ENCODE measurements around the gene GPLD1. TPM values are rescaled to one million over a fixed set of nuclear protein-coding genes. Genes with fewer than 3 reads are reported as not detected.
"Not testable (repeated sequence)": the region's sequence is repeated elsewhere in the genome, so short reads cannot be mapped to it uniquely, and the experiment has no call there.

GPLD1 gene
- total RNA-seq, 4 donors from 2014 or later, result 2.7 to 3.6 (median 3.0) TPM

GRCh38 chr6:24520929-24521546, 31.7 kb upstream of the GPLD1 start:
- Histone ChIP-seq H3K27ac (no peak overlapping the region), H3K36me3 (peaks cover 0 to 61% (median 0%) of the 10 kb centered on the region in 3 donors), H3K9me3 (no peaks in the 10 kb centered on the region), H3K4me3 (no peak overlapping the region), H3K4me1 (no peaks in the 10 kb centered on the region), H3K27me3 (no peaks in the 10 kb centered on the region)
- DNase-seq (ENCODE audit: low spot score in 2 of 2), result no peak
- WGBS, 2 donors, result 32 to 35% methylated on average over 6 of the region's 6 CpGs
- no peak for TF ChIP-seq POLR2A (IDR thresholded peaks at IDR 0.05)
- peak; percentile 15 to 54 (median 46) for TF ChIP-seq CTCF (IDR thresholded peaks at IDR 0.05)

- 88% methylated on average over 4 of the region's 4 CpGs for WGBS, 2 donors
- Histone ChIP-seq H3K36me3 (peaks cover 0 to 70% (median 0%) of the 10 kb centered on the region in 3 donors), H3K9me3 (no peaks in the 10 kb centered on the region), H3K27ac (peak overlapping the region in 1 of 4 donors; percentile 41), H3K27me3 (no peaks in the 10 kb centered on the region), H3K4me1 (no peaks in the 10 kb centered on the region), H3K4me3 (no peak overlapping the region)
- DNase-seq (ENCODE audit: low spot score in 2 of 2), result no peak
- TF ChIP-seq CTCF (IDR thresholded peaks at IDR 0.05), result no peak
Measured at GRCh38 chr6:24517659-24518543, 28.5 kb upstream of the GPLD1 start.

- TF ChIP-seq CTCF (IDR thresholded peaks at IDR 0.05) (no peak), POLR2A (IDR thresholded peaks at IDR 0.05) (no peak), EP300 (IDR thresholded peaks at IDR 0.05) (no peak)
- H3K9me3 ChIP-seq, result peaks cover 0 to 3% (median 0%) of the 10 kb centered on the region in 4 donors
- no peak overlapping the region for H3K4me3 ChIP-seq
- H3K27me3 ChIP-seq, result no peaks in the 10 kb centered on the region
- no peak overlapping the region for H3K27ac ChIP-seq
- peaks cover 0 to 74% (median 0%) of the 10 kb centered on the region in 3 donors for H3K36me3 ChIP-seq
- 92 to 94% methylated on average over 4 of the region's 4 CpGs for WGBS, 2 donors
- H3K4me1 ChIP-seq, result no peaks in the 10 kb centered on the region
- DNase-seq (ENCODE audit: low spot score in 2 of 2), result no peak
Measured at GRCh38 chr6:24513602-24514001, 24.2 kb upstream of the GPLD1 start.

- not testable (repeated sequence) for H3K4me3 ChIP-seq; H3K27me3 ChIP-seq; H3K9me3 ChIP-seq; H3K27ac ChIP-seq; DNase-seq (ENCODE audit: low spot score in 2 of 2); H3K4me1 ChIP-seq
- WGBS, 2 donors, result 74 to 78% methylated on average over 6 of the region's 6 CpGs
- H3K36me3 ChIP-seq, result peaks cover 0 to 76% (median 0%) of the 10 kb centered on the region in 3 donors
Measured at GRCh38 chr6:24511976-24512375, 22.6 kb upstream of the GPLD1 start.

GRCh38 chr6:24506814-24507520, 17.6 kb upstream of the GPLD1 start:
- DNase-seq (ENCODE audit: low spot score in 2 of 2), result no peak
- TF ChIP-seq CTCF (IDR thresholded peaks at IDR 0.05) (no peak), EP300 (IDR thresholded peaks at IDR 0.05) (no peak), POLR2A (IDR thresholded peaks at IDR 0.05) (no peak)
- Histone ChIP-seq H3K27ac (no peak overlapping the region), H3K36me3 (peaks cover 0 to 75% (median 0%) of the 10 kb centered on the region in 3 donors), H3K4me1 (no peaks in the 10 kb centered on the region), H3K4me3 (no peak overlapping the region), H3K27me3 (no peaks in the 10 kb centered on the region), H3K9me3 (peaks cover 0 to 3% (median 0%) of the 10 kb centered on the region in 4 donors)
- WGBS, 2 donors, result 93 to 97% methylated on average over 3 of the region's 3 CpGs
